GM13977 (cell line): ENCODE data around the gene TXK.

Experiments
- DNase-seq: peaks from one replicate; pipeline ENCODE4 v3.0.0; 2012; ENCODE audit warnings: low spot score
- in situ Hi-C: fragments of 300-500 bp; cut with MboI; formaldehyde crosslinking; loops from one replicate; pipeline ENCODE4 v1.12.0; 2022; ENCODE audit warnings: low sequenced_read_pairs, low pct_unique_long_range_greater_than_20kb, mixed read lengths, inconsistent platforms; ENCODE audit not compliant: unreplicated experiment
- TF ChIP-seq, protein P1 (sequence below): IDR thresholded peaks from 2 replicates; pipeline ENCODE4 v1.5.1; 2012; ENCODE audit warnings: mild to moderate bottlenecking, control low read depth; ENCODE audit not compliant: insufficient read depth; ENCODE audit errors: extremely low read depth, missing control alignments

The TXK gene

GRCh38 chr4:48073567-48074103 is 60.4 kb downstream of the TXK start:
- in situ Hi-C loops = no loop called here
- TF ChIP-seq, protein P1, sequence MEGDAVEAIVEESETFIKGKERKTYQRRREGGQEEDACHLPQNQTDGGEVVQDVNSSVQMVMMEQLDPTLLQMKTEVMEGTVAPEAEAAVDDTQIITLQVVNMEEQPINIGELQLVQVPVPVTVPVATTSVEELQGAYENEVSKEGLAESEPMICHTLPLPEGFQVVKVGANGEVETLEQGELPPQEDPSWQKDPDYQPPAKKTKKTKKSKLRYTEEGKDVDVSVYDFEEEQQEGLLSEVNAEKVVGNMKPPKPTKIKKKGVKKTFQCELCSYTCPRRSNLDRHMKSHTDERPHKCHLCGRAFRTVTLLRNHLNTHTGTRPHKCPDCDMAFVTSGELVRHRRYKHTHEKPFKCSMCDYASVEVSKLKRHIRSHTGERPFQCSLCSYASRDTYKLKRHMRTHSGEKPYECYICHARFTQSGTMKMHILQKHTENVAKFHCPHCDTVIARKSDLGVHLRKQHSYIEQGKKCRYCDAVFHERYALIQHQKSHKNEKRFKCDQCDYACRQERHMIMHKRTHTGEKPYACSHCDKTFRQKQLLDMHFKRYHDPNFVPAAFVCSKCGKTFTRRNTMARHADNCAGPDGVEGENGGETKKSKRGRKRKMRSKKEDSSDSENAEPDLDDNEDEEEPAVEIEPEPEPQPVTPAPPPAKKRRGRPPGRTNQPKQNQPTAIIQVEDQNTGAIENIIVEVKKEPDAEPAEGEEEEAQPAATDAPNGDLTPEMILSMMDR = no peak
- DNase-seq = no peak

DNA sequence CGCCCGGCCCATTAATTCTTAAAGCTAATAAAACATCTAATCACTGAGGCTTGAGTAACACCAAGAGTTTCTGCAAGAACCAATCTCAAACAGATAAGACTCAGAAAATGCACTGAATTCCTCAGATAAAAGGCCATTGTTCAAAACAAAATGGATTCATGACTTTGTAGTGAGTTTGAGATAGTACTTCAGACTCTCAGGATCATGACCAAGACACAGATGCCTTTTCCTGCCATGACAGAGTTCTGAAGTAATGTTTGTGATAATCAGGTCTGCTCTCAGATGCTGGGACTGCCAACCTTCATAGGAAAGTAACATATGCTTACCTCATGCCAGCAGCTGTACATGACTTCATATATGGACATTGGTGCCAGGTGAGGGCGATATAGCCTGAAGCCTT is 62.9 kb downstream of the TXK start:
- DNase-seq = no peak
- TF ChIP-seq, protein P1 = no peak
- in situ Hi-C loops = no loop called here

DNA sequence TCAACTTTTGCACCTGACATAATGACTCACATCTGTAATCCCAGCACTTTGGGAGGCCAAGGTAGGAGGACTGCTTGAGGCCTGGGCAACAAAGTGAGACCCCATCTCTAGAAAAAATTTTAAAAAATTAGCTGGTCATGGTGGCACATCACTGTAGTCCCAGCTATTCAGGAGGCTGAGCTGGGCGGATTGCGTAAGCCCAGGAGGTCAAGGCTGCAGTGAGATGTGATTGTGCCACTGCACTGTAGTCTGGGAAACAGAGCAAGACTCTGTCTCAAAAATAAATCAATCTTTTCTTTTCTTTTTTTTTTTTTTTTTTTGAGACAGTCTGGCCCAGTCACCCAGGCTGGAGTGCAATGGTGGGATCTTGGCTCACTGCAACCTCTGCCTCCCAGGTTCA is 65.0 kb downstream of the TXK start:
- in situ Hi-C loops = no loop called here
- no peak for DNase-seq
- TF ChIP-seq, protein P1 = no peak

DNA sequence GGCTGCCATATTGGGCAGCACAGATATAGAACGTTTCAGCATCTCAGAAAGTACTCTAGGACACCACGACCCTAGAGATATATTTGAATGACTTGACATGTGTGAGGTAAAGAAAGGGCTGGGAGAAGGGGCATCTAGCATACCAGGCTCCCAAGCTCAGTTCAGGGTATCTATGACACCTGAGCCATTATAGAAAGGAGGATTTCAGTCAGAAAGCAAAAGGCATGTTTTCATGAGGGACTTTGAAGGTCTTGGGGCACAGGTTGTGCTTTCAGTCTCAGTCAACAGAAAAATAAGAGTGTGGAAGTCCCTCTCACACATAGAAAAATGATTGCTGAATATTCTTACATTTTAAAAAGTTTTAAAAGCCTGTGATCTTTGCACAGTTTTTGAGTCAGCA is 65.9 kb downstream of the TXK start:
- in situ Hi-C loops = no loop called here
- no peak for DNase-seq
- TF ChIP-seq, protein P1 = no peak

DNA sequence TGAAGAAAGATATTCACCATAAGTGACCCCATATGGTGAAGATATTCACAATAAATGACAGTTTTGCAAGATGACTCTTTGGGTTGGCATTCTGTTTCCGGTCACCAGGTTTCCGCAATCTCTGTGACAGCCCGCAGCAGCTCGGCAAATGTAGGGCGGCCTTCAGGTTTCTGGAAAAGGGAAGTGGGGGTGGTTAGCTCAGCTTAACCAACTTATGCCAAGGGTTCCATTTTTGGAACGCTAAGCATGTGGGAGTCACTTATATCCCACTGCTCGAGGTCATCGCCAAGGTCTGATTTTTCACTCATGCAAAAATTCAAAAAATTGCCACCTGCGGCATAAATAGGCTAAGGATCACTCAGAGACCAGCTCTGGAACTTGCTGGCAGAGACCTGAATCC is 66.5 kb downstream of the TXK start:
- DNase-seq = no peak
- in situ Hi-C loops = no loop called here
- TF ChIP-seq, protein P1 = no peak

DNA sequence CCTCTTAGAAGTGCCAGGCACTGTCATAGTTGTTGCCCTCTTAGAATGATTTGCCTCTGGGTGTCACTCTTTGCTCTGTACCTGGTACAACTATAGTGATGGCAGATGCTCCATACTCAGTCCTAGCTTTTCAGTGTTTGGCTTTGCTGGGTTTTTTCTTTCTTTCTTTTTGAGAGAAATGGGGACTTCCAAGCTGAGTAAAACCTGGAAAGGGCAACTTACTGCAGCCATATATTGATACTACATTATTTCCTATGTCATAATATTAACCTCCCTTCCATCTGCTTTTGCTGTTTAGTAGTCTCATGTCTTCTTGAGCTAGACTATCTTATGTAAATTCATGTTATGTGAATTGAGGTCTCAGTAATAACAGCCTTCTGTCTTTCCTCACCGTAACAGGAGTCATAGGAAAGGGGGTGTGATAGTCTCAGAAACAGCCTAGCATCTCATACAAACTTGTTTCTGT is 68.4 kb downstream of the TXK start:
- DNase-seq = peak; percentile 40
- in situ Hi-C loops = no loop called here
- TF ChIP-seq, protein P1 = peak; percentile 27

GRCh38 chr4:48064349-48064748 is 69.7 kb downstream of the TXK start:
- in situ Hi-C loops = no loop called here
- TF ChIP-seq, protein P1 = no peak
- peak; percentile 35 for DNase-seq
